Measurements from ENCODE around the gene THADA.
"Not testable (repeated sequence)": the region's sequence is repeated elsewhere in the genome, so short reads cannot be mapped to it uniquely, and the experiment has no call there.

Gene THADA

GRCh38 chr2:43412114-43412753, 183.6 kb downstream of the THADA start:
- no peak for DNase-seq (ENCODE audit: low spot score)

DNA sequence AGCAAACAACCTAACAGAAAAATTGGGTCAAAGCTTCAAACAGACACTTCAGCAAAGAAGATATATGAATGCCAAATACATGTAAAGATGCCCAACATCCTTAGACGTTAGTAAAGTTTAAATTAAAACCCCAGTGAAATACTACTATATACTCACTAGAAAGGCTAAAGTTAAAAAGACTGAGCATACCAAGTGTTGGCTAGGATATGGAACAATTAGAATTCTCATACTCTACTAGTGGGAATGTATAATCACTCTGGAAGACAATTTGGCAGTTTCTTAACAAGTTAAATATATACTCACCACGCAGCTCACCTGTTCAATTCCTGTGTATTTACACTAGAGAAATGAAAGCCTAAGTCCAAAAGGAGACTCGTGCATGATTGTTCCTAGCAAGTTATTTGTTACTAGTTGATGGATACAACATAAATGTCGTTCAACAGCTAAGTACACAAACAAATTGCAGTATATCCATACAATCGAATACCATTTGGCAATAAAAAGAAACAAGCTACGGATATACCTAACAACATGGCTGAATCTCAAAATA, 185.7 kb downstream of the THADA start:
- DNase-seq (ENCODE audit: low spot score) = no peak

GRCh38 chr2:43408407-43409160, 187.3 kb downstream of the THADA start:
- DNase-seq (ENCODE audit: low spot score) = no peak

GRCh38 chr2:43407935-43408334, 187.9 kb downstream of the THADA start:
- no peak for DNase-seq (ENCODE audit: low spot score)

DNA sequence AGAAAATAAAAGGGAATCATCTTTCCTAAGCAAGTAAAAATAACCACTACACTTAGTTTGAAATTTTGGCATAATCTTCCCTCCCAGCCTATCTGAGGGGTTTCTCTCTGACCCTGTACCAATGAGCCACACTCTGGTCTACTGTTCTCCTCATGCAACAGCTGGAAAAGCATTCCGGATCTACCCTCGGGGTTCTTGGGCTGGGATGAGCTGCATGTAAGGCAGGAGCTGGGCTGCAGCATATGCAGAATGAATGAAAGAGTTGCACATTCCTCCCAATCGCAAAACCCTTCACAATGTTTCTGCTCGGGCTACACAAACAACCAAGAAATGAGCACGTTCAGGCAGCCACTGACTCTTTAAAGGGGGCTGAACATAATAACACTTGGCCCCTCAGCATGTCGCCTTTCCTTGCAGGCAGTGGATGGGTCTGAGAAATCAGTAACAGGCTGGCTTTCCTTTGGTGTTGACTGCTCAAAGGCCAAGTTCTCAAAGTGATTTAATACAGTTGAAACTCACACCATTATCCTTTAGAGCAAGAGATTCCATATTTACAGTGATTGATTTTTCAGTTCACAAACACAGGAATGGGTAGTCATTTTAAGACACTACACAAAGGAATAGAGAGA, 189.1 kb downstream of the THADA start:
- DNase-seq (ENCODE audit: low spot score) = no peak

DNA sequence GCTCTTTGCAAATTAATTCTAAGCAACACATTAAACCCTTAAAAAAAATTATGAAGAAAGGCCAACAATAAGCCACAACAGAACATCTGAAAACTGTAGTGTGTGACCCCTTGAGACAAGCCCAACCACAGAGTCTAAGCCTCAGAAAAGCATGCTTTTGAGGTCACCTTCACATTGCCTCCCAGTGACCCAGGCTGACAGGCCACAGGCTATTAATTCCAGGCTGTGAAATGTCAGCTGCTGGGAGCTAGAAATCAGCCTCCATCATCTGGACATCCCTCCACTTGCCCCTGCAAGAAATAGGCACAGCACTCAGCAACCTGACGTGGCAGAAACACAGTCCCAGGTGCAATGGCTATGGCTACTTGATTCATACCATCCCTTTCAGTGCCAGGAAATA, 190.0 kb downstream of the THADA start:
- no peak for DNase-seq (ENCODE audit: low spot score)

GRCh38 chr2:43402452-43402937, 193.3 kb downstream of the THADA start:
- DNase-seq (ENCODE audit: low spot score) = no peak

GRCh38 chr2:43402002-43402401, 193.8 kb downstream of the THADA start:
- no peak for DNase-seq (ENCODE audit: low spot score)

DNA sequence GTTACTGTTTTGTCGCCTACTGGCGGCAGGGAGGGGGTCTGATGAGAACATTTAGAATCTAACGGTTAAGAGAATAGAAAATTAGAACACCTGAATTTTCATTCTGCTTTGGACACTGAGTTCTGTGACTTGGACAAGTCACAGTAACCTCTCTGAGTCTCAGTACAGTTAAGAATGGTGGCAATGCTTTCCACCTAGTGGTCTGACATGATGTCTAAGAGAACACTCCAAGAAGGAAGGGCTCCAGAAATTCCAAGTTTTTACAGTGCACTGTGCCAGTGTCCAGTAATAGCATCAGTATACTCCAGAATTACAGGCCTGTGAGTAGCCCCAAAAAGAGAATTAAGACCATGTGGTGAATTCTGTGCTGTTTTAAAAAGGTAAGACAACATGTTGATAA, 195.3 kb downstream of the THADA start:
- DNase-seq (ENCODE audit: low spot score) = no peak

DNA sequence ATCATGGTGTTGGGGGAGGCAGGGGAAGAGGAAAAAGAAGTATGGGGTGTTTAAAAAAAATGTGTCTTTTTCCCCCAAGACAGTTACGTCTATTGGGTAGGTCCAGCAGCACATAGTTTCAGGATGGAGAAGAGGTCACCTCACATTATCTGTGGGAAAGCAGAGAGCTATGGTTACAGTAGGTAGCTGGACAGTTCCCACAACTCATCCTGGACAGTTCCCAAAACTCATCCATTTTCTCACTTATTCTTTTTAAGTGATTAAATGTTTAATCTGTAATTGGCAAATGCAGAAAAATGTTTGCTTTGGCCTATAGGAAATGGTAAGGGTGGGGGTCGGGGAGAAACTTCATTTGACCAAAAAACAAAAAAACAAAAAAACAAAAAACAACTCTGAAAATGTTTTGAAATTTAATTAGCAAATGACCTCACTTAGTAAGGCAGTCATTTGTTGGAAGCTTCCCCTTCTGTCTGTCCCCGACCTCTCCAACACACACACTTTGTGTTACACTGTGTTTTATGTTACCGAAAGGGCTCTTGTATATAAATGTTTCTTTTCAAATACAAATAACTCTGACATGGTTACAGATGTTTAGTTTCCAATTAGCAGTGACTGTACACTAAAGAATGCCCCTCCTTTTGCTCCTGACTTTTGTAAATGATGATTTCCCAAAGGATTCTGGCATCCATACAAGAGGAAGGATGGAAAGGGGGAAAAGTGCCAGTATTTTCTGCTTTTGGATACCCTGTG, 196.1 kb downstream of the THADA start:
- no peak for DNase-seq (ENCODE audit: low spot score)

DNA sequence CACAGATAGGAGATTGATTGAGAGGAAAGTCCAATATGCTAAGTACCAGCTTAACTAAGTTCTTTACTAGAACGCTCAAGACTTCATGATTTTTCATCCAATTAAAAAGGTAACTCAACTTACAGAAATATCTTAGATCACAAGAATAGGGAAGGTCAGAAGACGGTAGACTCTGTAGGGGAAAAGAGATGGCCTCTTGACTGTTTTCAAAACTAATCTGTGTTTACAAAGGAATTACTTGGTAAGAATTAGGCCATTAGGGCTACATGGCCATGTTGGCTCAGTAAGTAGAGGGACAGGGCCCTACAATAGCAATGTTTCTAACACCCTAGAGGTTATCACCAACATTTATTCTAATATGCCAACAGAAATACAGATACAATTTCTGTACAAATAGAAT, 196.7 kb downstream of the THADA start:
- DNase-seq (ENCODE audit: low spot score) = no peak

GRCh38 chr2:43397821-43398220, 198.0 kb downstream of the THADA start:
- no peak for DNase-seq (ENCODE audit: low spot score)

DNA sequence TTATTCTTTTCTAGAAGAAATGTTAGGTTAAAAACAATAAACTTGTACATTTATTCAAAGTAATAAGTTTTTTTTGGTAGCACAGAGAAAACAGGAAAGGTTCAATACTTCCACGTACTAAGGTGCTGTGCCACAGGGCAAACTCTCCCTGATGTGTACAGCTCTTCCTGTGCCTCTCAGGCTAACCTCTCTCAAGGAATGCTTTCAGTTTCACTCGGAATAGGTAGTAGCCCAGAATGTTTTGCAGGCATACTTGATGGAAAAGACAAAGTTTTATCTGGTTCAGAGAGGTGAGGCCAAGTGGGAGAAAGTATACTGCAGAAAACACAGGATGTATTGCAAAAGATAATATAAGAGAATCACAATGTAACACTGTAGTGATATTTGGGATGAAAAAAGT, 198.4 kb downstream of the THADA start:
- DNase-seq (ENCODE audit: low spot score) = no peak

DNA sequence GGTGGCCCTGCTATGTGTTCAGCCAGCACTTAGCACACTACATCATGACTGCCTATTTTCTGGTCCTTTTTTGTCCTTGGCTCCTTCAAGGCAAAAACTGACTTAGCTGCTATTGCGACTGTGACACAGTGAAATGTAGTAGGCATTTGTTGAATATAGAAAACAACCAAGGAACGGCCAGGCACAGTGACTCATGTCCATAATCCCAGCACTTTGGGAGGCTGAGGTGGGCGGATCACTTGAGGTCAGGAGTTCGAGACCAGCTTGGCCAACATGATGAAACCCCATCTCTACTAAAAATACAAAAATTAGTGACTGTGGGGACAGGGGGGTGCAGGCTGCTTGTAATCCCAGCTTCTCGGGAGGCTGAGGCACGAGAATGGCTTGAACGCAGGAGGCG, 199.5 kb downstream of the THADA start:
- not testable (repeated sequence) for DNase-seq (ENCODE audit: low spot score)

DNA sequence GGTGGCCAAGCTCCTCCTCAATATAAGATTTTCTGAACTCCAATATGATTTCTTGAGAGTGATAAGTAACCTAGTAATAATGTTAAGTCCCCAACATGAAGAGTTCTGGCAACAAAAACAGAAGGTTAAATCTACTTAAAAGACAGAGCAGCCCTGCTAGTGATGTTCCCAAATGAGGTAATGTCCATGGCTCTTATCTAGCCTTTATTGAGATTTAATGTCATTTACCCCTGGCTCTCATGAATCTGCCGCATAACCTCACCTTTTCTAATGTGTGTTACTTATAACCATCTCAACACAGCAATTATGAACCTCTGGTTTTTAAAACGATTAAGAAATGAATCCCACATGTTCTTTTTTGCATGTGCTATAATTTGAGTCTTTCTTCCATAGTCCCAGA, 201.9 kb downstream of the THADA start:
- no peak for DNase-seq (ENCODE audit: low spot score)

- no peak for DNase-seq (ENCODE audit: low spot score)
These were observed 204.0 kb downstream of the THADA start for GRCh38 chr2:43391878-43392215.

- DNase-seq (ENCODE audit: low spot score) = no peak
These were observed 204.5 kb downstream of the THADA start for GRCh38 chr2:43391201-43391877.

GRCh38 chr2:43389581-43390466, 206.0 kb downstream of the THADA start:
- DNase-seq (ENCODE audit: low spot score) = no peak

DNA sequence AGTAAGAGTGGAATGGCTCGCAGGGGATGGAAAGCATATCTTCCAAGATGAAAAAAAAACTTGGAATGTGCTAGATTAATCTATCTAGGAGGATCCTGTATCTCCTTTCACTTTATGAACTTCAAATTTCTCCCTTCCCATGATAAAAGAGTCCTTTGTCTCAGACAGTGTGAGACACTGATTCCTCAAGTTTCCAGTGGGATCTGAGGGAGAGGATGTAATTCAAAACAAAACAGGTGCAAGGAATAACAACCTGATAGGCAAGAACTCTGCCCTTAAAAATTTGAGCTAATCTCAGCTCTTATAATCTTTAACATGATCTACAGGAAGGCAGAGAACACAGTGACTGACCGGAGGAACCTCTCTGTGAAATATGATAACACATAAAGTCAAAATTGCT, 207.5 kb downstream of the THADA start:
- DNase-seq (ENCODE audit: low spot score) = no peak

Data from LoVo (cell line).